ENCODE measurements around the gene BHLHE40. TPM values are rescaled to one million over a fixed set of nuclear protein-coding genes. Genes with fewer than 3 reads are reported as not detected.

Gene BHLHE40
- total and polyA plus RNA-seq, 9 donors, result 28.6 to 264 (median 75.3) TPM

DNA sequence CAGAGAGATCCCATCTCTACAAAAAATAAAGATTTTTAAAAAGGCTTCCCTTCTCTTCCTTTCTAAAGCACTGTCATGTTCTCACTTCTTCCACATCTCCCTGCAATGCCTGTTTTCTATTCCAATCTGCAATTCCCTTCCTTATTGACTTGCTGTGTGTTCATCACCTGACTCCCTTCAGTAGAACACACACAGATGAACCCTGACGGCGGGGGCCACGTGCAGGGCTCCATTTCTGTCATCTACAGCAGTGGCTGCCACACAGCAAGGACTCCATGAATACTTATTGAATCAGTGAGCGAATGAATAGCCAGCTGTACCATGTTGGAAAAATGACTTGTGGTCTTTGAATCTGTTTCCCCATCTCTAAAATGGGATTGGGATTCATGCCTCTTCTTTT lies 26.1 kb downstream of the BHLHE40 start:
- WGBS, 3 donors, result 67 to 70% (median 67%) methylated on average over 4 of the region's 4 CpGs
- Histone ChIP-seq H3K36me3 (no peaks in the 10 kb centered on the region), H3K4me1 (ENCODE audit: insufficient read depth) (no peaks in the 10 kb centered on the region), H3K9me3 (no peaks in the 10 kb centered on the region), H3K4me3 (no peak overlapping the region), H3K27ac (no peak overlapping the region), H3K27me3 (no peaks in the 10 kb centered on the region)
- TF ChIP-seq POLR2A (IDR thresholded peaks at IDR 0.05) (no peak), EP300 (IDR thresholded peaks at IDR 0.05) (no peak)
- TF ChIP-seq, protein P1, sequence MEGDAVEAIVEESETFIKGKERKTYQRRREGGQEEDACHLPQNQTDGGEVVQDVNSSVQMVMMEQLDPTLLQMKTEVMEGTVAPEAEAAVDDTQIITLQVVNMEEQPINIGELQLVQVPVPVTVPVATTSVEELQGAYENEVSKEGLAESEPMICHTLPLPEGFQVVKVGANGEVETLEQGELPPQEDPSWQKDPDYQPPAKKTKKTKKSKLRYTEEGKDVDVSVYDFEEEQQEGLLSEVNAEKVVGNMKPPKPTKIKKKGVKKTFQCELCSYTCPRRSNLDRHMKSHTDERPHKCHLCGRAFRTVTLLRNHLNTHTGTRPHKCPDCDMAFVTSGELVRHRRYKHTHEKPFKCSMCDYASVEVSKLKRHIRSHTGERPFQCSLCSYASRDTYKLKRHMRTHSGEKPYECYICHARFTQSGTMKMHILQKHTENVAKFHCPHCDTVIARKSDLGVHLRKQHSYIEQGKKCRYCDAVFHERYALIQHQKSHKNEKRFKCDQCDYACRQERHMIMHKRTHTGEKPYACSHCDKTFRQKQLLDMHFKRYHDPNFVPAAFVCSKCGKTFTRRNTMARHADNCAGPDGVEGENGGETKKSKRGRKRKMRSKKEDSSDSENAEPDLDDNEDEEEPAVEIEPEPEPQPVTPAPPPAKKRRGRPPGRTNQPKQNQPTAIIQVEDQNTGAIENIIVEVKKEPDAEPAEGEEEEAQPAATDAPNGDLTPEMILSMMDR (IDR thresholded peaks at IDR 0.05), result no peak
- no peak for DNase-seq
- intact Hi-C loops (cut with DNase I), result no loop called here

DNA sequence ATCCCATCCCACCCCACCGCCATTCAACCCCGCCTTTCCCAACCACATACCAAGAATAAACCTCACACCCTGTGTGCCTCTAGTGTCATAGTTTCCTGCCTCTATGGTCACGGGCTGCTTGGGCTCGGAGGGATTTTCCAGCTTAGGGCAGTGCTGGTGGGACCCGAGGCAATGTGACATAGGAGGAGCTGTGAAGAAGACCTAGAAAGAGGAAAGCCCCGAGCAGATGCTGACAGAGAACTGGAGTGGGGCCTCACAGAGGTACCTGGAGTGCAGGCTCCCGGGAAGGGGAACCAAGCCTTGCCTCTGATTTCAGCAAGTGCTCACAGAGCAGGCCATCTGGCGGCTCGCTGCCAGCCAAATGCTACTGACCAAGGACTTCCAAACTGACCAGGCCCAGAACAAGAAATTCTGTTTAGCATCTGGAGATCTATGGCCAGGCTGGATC lies 27.5 kb downstream of the BHLHE40 start:
- Histone ChIP-seq H3K4me1 (ENCODE audit: insufficient read depth) (no peaks in the 10 kb centered on the region), H3K9me3 (no peaks in the 10 kb centered on the region), H3K4me3 (no peak overlapping the region), H3K36me3 (no peaks in the 10 kb centered on the region), H3K27ac (no peak overlapping the region), H3K27me3 (no peaks in the 10 kb centered on the region)
- TF ChIP-seq POLR2A (IDR thresholded peaks at IDR 0.05) (no peak), EP300 (IDR thresholded peaks at IDR 0.05) (no peak)
- TF ChIP-seq, protein P1 (IDR thresholded peaks at IDR 0.05), result no peak
- DNase-seq, result no peak
- intact Hi-C loops (cut with DNase I), result no loop called here
- WGBS, 3 donors, result 79 to 81% (median 80%) methylated on average over 9 of the region's 9 CpGs

DNA sequence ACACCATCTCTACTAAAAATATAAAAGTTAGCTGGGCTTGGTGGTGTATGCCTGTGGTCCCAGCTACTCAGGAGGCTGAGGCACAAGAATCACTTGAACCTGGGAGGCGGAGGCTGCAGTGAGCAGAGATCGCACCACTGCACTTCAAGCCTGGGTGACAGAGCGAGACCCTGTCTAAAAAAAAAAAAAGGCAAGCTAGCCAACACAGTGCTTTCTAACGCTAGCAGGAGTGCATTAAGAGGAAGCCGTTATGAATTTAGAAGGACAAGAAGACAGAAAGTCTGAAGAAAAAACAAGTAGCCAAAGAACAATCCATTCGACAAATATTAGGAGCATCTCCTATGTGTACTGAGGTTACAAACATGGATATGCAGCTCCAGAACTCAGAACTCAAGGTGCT lies 28.6 kb downstream of the BHLHE40 start:
- Histone ChIP-seq H3K27me3 (no peaks in the 10 kb centered on the region), H3K4me3 (no peak overlapping the region), H3K27ac (no peak overlapping the region), H3K4me1 (ENCODE audit: insufficient read depth) (no peaks in the 10 kb centered on the region), H3K9me3 (no peaks in the 10 kb centered on the region), H3K36me3 (no peaks in the 10 kb centered on the region)
- intact Hi-C loops (cut with DNase I), result no loop called here
- TF ChIP-seq POLR2A (IDR thresholded peaks at IDR 0.05) (no peak), EP300 (IDR thresholded peaks at IDR 0.05) (no peak)
- TF ChIP-seq, protein P1 (IDR thresholded peaks at IDR 0.05), result no peak
- 75 to 93% (median 84%) methylated on average over 6 of the region's 6 CpGs for WGBS, 3 donors
- DNase-seq, result no peak

DNA sequence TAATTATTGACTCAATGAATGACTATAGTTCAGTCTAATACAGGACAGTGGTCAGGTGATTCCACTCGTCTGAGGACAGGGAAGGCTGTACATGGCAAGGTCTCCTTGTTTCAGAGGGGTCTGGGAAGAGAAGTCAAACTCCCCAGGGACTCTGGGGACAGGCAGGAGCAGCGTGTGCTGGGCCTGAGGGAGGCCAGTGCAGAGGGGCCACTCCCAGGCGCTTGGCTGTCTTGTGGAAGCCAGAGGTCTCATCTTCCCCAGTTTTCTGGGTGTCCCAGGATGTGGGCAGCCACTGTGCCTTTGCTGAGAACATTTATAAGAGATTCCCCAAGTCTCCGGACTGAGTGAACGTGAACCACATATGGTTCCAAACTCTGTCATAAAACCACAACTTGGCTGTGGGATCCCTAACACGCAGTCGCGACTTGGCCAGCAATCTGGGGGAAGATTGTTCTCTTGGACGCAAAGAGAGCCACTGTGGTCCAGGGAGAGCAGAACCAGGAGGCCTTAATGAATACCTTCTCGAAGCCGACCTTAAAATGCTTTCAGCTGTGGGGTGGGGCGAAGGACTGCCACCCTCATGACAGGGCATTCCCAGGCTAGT lies 30.4 kb downstream of the BHLHE40 start:
- intact Hi-C loops (cut with DNase I), result no loop called here
- Histone ChIP-seq H3K36me3 (no peaks in the 10 kb centered on the region), H3K9me3 (no peaks in the 10 kb centered on the region), H3K4me1 (ENCODE audit: insufficient read depth) (no peaks in the 10 kb centered on the region), H3K4me3 (no peak overlapping the region), H3K27ac (no peak overlapping the region), H3K27me3 (no peaks in the 10 kb centered on the region)
- DNase-seq, result no peak
- 51 to 73% (median 72%) methylated on average over 12 of the region's 12 CpGs for WGBS, 3 donors
- no peak for TF ChIP-seq EP300 (IDR thresholded peaks at IDR 0.05)
- no peak for TF ChIP-seq POLR2A (IDR thresholded peaks at IDR 0.05)
- TF ChIP-seq, protein P1 (IDR thresholded peaks at IDR 0.05), result no peak
